Loucy (cell line): ENCODE measurements around the gene PTPRT.

Experiments
- H2AFZ ChIP-seq: fragments of 200-600 bp; sonication (generic); 2 replicates; pipeline ENCODE4 v1.6.0; 2016; ENCODE audit warnings: antibody characterized with exemption, mild to moderate bottlenecking, low read length, moderate library complexity
- H3F3A ChIP-seq: fragments of 200-600 bp; 2 replicates; pipeline ENCODE4 v1.6.0; 2016; ENCODE audit warnings: antibody characterized with exemption, low read depth, mild to moderate bottlenecking
- H3K27me3 ChIP-seq: fragments of 200-600 bp; sonication (generic); 2 replicates; pipeline ENCODE4 v1.6.1; 2014; ENCODE audit warnings: low read length, mild to moderate bottlenecking; ENCODE audit not compliant: insufficient read depth, poor library complexity, severe bottlenecking
- H3K36me3 ChIP-seq: fragments of 200-600 bp; sonication (generic); 2 replicates; pipeline ENCODE4 v1.6.1; 2016; ENCODE audit warnings: low read length; ENCODE audit not compliant: insufficient read depth
- H3K4me1 ChIP-seq: fragments of 200-600 bp; sonication (generic); 2 replicates; pipeline ENCODE4 v1.5.1; 2014; ENCODE audit warnings: low read length, mild to moderate bottlenecking; ENCODE audit not compliant: insufficient read depth, poor library complexity, severe bottlenecking
- H3K4me2 ChIP-seq: fragments of 200-600 bp; sonication (generic); 2 replicates; pipeline ENCODE4 v1.6.0; 2014; ENCODE audit warnings: antibody characterized with exemption, low read length, low read depth, mild to moderate bottlenecking; ENCODE audit not compliant: poor library complexity, severe bottlenecking
- H3K4me3 ChIP-seq: fragments of 200-600 bp; sonication (generic); 2 replicates; pipeline ENCODE4 v1.5.1; 2014; ENCODE audit warnings: low read length, mild to moderate bottlenecking, mixed read lengths; ENCODE audit not compliant: poor library complexity, severe bottlenecking
- H3K79me2 ChIP-seq: fragments of 200-600 bp; sonication (generic); 2 replicates; pipeline ENCODE4 v1.6.1; 2014; ENCODE audit warnings: low read length; ENCODE audit not compliant: insufficient read depth
- H3K9ac ChIP-seq: fragments of 200-600 bp; sonication (generic); 2 replicates; pipeline ENCODE4 v1.6.0; 2014; ENCODE audit warnings: mild to moderate bottlenecking, low read depth, low read length, moderate library complexity; ENCODE audit not compliant: poor library complexity, severe bottlenecking
- H3K9me2 ChIP-seq: fragments of 200-600 bp; sonication (generic); replicated peaks from 2 replicates; pipeline ENCODE4 v1.6.1; 2016; ENCODE audit warnings: low read depth, low read length, mixed read lengths
- H3K9me3 ChIP-seq: fragments of 200-600 bp; sonication (generic); 2 replicates; pipeline ENCODE4 v1.6.1; 2014; ENCODE audit warnings: mild to moderate bottlenecking, antibody characterized with exemption, low read length, low read depth; ENCODE audit not compliant: insufficient read depth
- H4K20me1 ChIP-seq: fragments of 200-600 bp; sonication (generic); 2 replicates; pipeline ENCODE4 v1.6.0; 2014; ENCODE audit warnings: antibody characterized with exemption, low read length, mild to moderate bottlenecking; ENCODE audit not compliant: insufficient read depth, poor library complexity, severe bottlenecking
- EZH2phosphoT487 ChIP-seq: fragments of 200-600 bp; IDR thresholded peaks from 2 replicates; pipeline ENCODE4 v1.6.1; 2018; ENCODE audit warnings: antibody characterized with exemption, mild to moderate bottlenecking, moderate library complexity, borderline replicate concordance
- TF ChIP-seq, protein P1 (sequence below): fragments of 200-600 bp; sonication (generic); conservative IDR thresholded peaks from 2 replicates; pipeline ENCODE4 v1.5.1; 2014; ENCODE audit warnings: mild to moderate bottlenecking, antibody characterized with exemption, low read length

PTPRT gene

DNA sequence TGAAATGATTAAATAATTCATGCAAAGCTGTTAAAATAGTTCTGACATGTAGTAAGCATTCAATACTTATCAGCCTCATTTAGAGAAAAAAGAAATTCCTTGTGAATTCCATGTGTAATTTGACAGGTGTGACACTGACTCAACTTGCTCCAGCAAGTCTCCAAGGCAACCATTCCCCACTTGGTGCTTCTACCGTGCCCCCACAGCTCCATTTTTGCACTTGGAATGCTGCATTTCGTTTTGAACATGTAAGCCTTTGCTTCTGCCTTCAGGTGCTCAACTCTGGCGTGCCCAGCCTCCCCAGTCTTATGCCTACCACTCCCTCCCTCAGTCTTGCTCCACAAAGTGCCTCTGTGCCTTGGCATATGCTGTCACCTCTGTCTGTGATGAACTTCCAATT lies 810.9 kb downstream of the PTPRT start:
- no peak overlapping the region for H3K4me2 ChIP-seq
- no peaks in the 10 kb centered on the region for H3F3A ChIP-seq
- H3K36me3 ChIP-seq: no peaks in the 10 kb centered on the region
- no peaks in the 10 kb centered on the region for H3K9me2 ChIP-seq
- H3K9ac ChIP-seq: no peak overlapping the region
- H2AFZ ChIP-seq: no peak overlapping the region
- H3K9me3 ChIP-seq: no peaks in the 10 kb centered on the region; the same call in 1 of the 2 replicates
- no peaks in the 10 kb centered on the region for H3K27me3 ChIP-seq
- H4K20me1 ChIP-seq: no peaks in the 10 kb centered on the region
- no peaks in the 10 kb centered on the region for H3K4me1 ChIP-seq
- no peaks in the 10 kb centered on the region for H3K79me2 ChIP-seq
- no peak for TF ChIP-seq EZH2phosphoT487
- TF ChIP-seq, protein P1, sequence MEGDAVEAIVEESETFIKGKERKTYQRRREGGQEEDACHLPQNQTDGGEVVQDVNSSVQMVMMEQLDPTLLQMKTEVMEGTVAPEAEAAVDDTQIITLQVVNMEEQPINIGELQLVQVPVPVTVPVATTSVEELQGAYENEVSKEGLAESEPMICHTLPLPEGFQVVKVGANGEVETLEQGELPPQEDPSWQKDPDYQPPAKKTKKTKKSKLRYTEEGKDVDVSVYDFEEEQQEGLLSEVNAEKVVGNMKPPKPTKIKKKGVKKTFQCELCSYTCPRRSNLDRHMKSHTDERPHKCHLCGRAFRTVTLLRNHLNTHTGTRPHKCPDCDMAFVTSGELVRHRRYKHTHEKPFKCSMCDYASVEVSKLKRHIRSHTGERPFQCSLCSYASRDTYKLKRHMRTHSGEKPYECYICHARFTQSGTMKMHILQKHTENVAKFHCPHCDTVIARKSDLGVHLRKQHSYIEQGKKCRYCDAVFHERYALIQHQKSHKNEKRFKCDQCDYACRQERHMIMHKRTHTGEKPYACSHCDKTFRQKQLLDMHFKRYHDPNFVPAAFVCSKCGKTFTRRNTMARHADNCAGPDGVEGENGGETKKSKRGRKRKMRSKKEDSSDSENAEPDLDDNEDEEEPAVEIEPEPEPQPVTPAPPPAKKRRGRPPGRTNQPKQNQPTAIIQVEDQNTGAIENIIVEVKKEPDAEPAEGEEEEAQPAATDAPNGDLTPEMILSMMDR: no peak
- no peak overlapping the region for H3K4me3 ChIP-seq

DNA sequence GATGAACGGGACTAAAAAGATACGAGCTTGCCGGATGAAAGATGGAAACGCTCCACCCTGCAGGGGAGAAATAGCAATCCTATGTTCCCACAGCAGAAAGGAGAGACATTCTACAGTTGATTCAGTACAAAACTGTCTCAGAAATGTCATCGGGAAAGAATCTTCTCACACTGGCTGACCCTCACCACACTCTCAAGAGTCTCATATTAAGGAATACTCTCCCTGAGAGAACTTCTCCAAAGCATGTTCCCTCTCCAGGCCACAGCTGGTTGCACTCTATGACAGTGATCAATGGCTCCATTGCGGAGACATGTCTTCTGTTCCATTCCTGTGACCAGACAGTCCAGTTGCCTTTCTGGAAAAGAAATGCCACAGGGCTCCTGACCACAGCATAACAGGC lies 813.6 kb downstream of the PTPRT start:
- no peaks in the 10 kb centered on the region for H3K27me3 ChIP-seq
- H3K36me3 ChIP-seq: no peaks in the 10 kb centered on the region
- H3K4me2 ChIP-seq: no peak overlapping the region
- no peaks in the 10 kb centered on the region for H3K9me2 ChIP-seq
- H3K9ac ChIP-seq: no peak overlapping the region
- no peaks in the 10 kb centered on the region; the same call in 1 of the 2 replicates for H3K9me3 ChIP-seq
- no peaks in the 10 kb centered on the region for H4K20me1 ChIP-seq
- no peak overlapping the region for H3K4me3 ChIP-seq
- H3K4me1 ChIP-seq: no peaks in the 10 kb centered on the region
- H2AFZ ChIP-seq: no peak overlapping the region
- H3K79me2 ChIP-seq: no peaks in the 10 kb centered on the region
- no peak for TF ChIP-seq EZH2phosphoT487
- TF ChIP-seq, protein P1: no peak
- H3F3A ChIP-seq: no peaks in the 10 kb centered on the region

DNA sequence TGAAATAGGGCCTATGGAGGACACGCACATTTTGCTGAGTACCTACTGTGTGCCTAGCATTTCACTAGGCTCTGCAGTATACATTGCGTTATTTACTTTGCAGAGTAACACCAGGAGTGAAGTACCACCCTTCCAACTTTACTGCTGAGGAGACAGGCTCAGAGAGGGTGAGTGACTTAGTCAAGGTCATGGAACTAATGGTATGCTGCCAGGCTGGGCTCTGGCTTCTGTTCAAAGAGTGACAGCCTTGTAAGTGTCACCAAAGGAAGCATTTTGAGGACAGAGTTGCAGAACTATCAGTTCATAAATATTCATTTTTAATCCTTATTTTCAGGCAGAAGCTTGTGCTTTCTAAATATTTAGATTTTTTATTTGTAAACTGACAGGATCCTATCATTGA lies 816.7 kb downstream of the PTPRT start:
- Histone ChIP-seq H3K9me3 (no peaks in the 10 kb centered on the region), H4K20me1 (no peaks in the 10 kb centered on the region), H3K4me1 (no peaks in the 10 kb centered on the region), H3K4me3 (no peak overlapping the region), H3K36me3 (no peaks in the 10 kb centered on the region), H3K9me2 (no peaks in the 10 kb centered on the region), H3K79me2 (no peaks in the 10 kb centered on the region), H3F3A (no peaks in the 10 kb centered on the region), H3K9ac (no peak overlapping the region), H3K27me3 (no peaks in the 10 kb centered on the region), H3K4me2 (no peak overlapping the region), H2AFZ (no peak overlapping the region)
- no peak for TF ChIP-seq EZH2phosphoT487
- TF ChIP-seq, protein P1: no peak
